IMR-90 (cell line): ENCODE data around the gene RAI1. TPM values are rescaled to one million over a fixed set of nuclear protein-coding genes. Genes with fewer than 3 reads are reported as not detected.

ENCODE experiments used
- ATAC-seq: fragments of 200-7000 bp; cut with Tn5 transposase; 2 replicates; pipeline ENCODE4 v1.9.1; 2020; ENCODE audit warnings: low read depth, mild to moderate bottlenecking, moderate library complexity
- BruUV-seq: library from RNA; stranded (reverse); fragments of 400-500 nt; replicated peaks from 2 replicates; lab custom pipeline; 2021; lab: Mats Ljungman, UMichigan
- CTCF ChIA-PET: fragments of 300-600 bp; formaldehyde crosslinking; extraction: SDS; loops from one replicate; lab custom pipeline; 2021; ENCODE audit warnings: antibody characterized with exemption; lab: Yijun Ruan, JAX
- POLR2A ChIA-PET: fragments of 300-600 bp; sonication (Branson Sonifier 250); formaldehyde crosslinking; loops from one replicate; lab custom pipeline; 2022; ENCODE audit warnings: antibody characterized with exemption; ENCODE audit not compliant: unreplicated experiment; lab: Charles Lee
- DNase-seq: peaks from one replicate; pipeline ENCODE4 v3.0.0; 2013
- H2AFZ ChIP-seq: replicated peaks from 2 replicates; pipeline ENCODE3; 2013; ENCODE audit warnings: low read length, mild to moderate bottlenecking; ENCODE audit not compliant: poor library complexity
- H2AK5ac ChIP-seq: 2 replicates; pipeline ENCODE4 v1.6.1; 2013; ENCODE audit warnings: low read depth, low read length, inconsistent platforms
- H2AK9ac ChIP-seq: replicated peaks from 2 replicates; pipeline ENCODE3; 2013; ENCODE audit warnings: mild to moderate bottlenecking, low read depth, low read length, moderate library complexity; ENCODE audit not compliant: poor library complexity
- H2BK120ac ChIP-seq: 2 replicates; pipeline ENCODE4 v1.6.1; 2013; ENCODE audit warnings: low read depth, low read length, inconsistent platforms
- H2BK15ac ChIP-seq: 3 replicates; pipeline ENCODE4 v1.6.1; 2013; ENCODE audit warnings: low read depth, low read length, inconsistent platforms
- H2BK20ac ChIP-seq: 2 replicates; pipeline ENCODE4 v1.6.1; 2013; ENCODE audit warnings: low read depth, mild to moderate bottlenecking, inconsistent platforms, low read length, moderate library complexity
- H2BK5ac ChIP-seq: 2 replicates; pipeline ENCODE4 v1.6.1; 2013; ENCODE audit warnings: mild to moderate bottlenecking, low read depth, low read length, inconsistent platforms; ENCODE audit not compliant: poor library complexity, severe bottlenecking
- H3K14ac ChIP-seq: replicated peaks from 2 replicates; pipeline ENCODE4 v1.6.1; 2013; ENCODE audit warnings: low read depth, low read length, inconsistent platforms
- H3K18ac ChIP-seq: 2 replicates; pipeline ENCODE4 v1.6.1; 2013; ENCODE audit warnings: low read depth, low read length, control low read depth
- H3K23ac ChIP-seq: 2 replicates; pipeline ENCODE4 v1.6.1; 2013; ENCODE audit warnings: low read depth, low read length, inconsistent platforms
- H3K27ac ChIP-seq: 2 replicates; pipeline ENCODE4 v1.5.1; 2013; ENCODE audit warnings: mild to moderate bottlenecking, control low read depth, low read length; ENCODE audit not compliant: insufficient read depth
- H3K27me3 ChIP-seq: 2 replicates; pipeline ENCODE4 v1.6.1; 2013; ENCODE audit warnings: low read length; ENCODE audit not compliant: control insufficient read depth, insufficient read depth
- H3K36me3 ChIP-seq: 2 replicates; pipeline ENCODE4 v1.6.1; 2013; ENCODE audit warnings: low read length, mixed read lengths; ENCODE audit not compliant: control insufficient read depth, insufficient read depth
- H3K4ac ChIP-seq: 2 replicates; pipeline ENCODE4 v1.6.1; 2013; ENCODE audit warnings: low read depth, low read length, inconsistent platforms
- H3K4me1 ChIP-seq: 2 replicates; pipeline ENCODE4 v1.6.1; 2013; ENCODE audit warnings: low read length, mixed read lengths; ENCODE audit not compliant: control insufficient read depth, insufficient read depth
- H3K4me2 ChIP-seq: 2 replicates; pipeline ENCODE4 v1.6.1; 2013; ENCODE audit warnings: low read depth, mild to moderate bottlenecking, control low read depth, low read length, moderate library complexity
- H3K4me3 ChIP-seq: 2 replicates; pipeline ENCODE4 v1.5.1; 2013; ENCODE audit warnings: low read depth, mild to moderate bottlenecking, control low read depth, low read length, moderate library complexity; ENCODE audit not compliant: insufficient read depth
- H3K56ac ChIP-seq: 2 replicates; pipeline ENCODE4 v1.6.1; 2013; ENCODE audit warnings: low read length, inconsistent platforms; ENCODE audit not compliant: insufficient read depth; ENCODE audit errors: extremely low read depth
- H3K79me1 ChIP-seq, 2 experiments: 2 replicates each; pipeline ENCODE4 v1.6.1; 2013; ENCODE audit warnings: low read length in 2 of 2, inconsistent platforms in 1 of 2, low read depth in 1 of 2
- H3K9ac ChIP-seq: 2 replicates; pipeline ENCODE4 v1.6.1; 2013; ENCODE audit warnings: low read depth, low read length, control low read depth
- H3K9me1 ChIP-seq: 2 replicates; pipeline ENCODE4 v1.6.1; 2013; ENCODE audit warnings: low read length, inconsistent platforms; ENCODE audit not compliant: insufficient read depth
- H3K9me3 ChIP-seq: 2 replicates; pipeline ENCODE4 v1.6.1; 2013; ENCODE audit warnings: low read length; ENCODE audit not compliant: control insufficient read depth, insufficient read depth
- H4K20me1 ChIP-seq: 2 replicates; pipeline ENCODE4 v1.6.1; 2013; ENCODE audit warnings: low read length, inconsistent platforms; ENCODE audit not compliant: insufficient read depth
- H4K5ac ChIP-seq: 2 replicates; pipeline ENCODE4 v1.6.1; 2013; ENCODE audit warnings: mild to moderate bottlenecking, low read depth, low read length, control low read depth
- H4K8ac ChIP-seq, 2 experiments: 2 replicates each; pipeline ENCODE4 v1.6.1; 2013; ENCODE audit warnings: low read depth in 2 of 2, low read length in 2 of 2, control low read depth in 1 of 2, inconsistent platforms in 1 of 2
- H4K91ac ChIP-seq: 2 replicates; pipeline ENCODE4 v1.6.1; 2013; ENCODE audit warnings: low read depth, low read length, inconsistent platforms; ENCODE audit not compliant: insufficient read depth
- BHLHE40 ChIP-seq: fragments of 150-350 bp; IDR thresholded peaks from 2 replicates; pipeline ENCODE4 v1.6.1; 2016; ENCODE audit warnings: mild to moderate bottlenecking, low read depth, low read length
- CEBPB ChIP-seq: IDR thresholded peaks from 2 replicates; pipeline ENCODE4 v1.6.1; 2012; ENCODE audit warnings: low read depth, low read length, improper control_type of control experiment
- FOS ChIP-seq: fragments of 150-350 bp; IDR thresholded peaks from 2 replicates; pipeline ENCODE4 v1.6.1; 2016; ENCODE audit warnings: low read depth, low read length
- MAFK ChIP-seq: IDR thresholded peaks from 2 replicates; pipeline ENCODE4 v1.6.1; 2012; ENCODE audit warnings: low read depth, low read length, improper control_type of control experiment
- MAZ ChIP-seq: IDR thresholded peaks from 2 replicates; pipeline ENCODE4 v1.6.1; 2012; ENCODE audit warnings: low read depth, mild to moderate bottlenecking, low read length, improper control_type of control experiment, moderate library complexity, borderline replicate concordance
- NFE2L2 ChIP-seq: fragments of 150-350 bp; IDR thresholded peaks from 2 replicates; pipeline ENCODE4 v1.6.1; 2016; ENCODE audit warnings: low read depth, mild to moderate bottlenecking, low read length
- POLR2A ChIP-seq: IDR thresholded peaks from 2 replicates; pipeline ENCODE4 v1.6.1; 2012; ENCODE audit warnings: mild to moderate bottlenecking, low read depth, low read length
- RAD21 ChIP-seq: IDR thresholded peaks from 2 replicates; pipeline ENCODE4 v1.6.1; 2012; ENCODE audit warnings: low read length, improper control_type of control experiment
- RCOR1 ChIP-seq: IDR thresholded peaks from 2 replicates; pipeline ENCODE4 v1.6.1; 2012; ENCODE audit warnings: mild to moderate bottlenecking, low read length, improper control_type of control experiment; ENCODE audit not compliant: insufficient replicate concordance
- RFX5 ChIP-seq: IDR thresholded peaks from 2 replicates; pipeline ENCODE4 v1.8.0; 2012; ENCODE audit warnings: low read depth, mild to moderate bottlenecking, low read length, moderate library complexity
- SMC3 ChIP-seq: fragments of 150-350 bp; IDR thresholded peaks from 2 replicates; pipeline ENCODE4 v1.6.1; 2016; ENCODE audit warnings: low read depth, mild to moderate bottlenecking, antibody characterized with exemption, low read length, moderate library complexity
- WGBS, 2 experiments: methylation state at CpG; one replicate each; pipeline versions ENCODE4 v1.1.5 to v1.1.7; 2013; ENCODE audit warnings: missing lambda C conversion rate in 2 of 2; ENCODE audit not compliant: insufficient read length in 1 of 2; ENCODE audit errors: extremely low coverage in 2 of 2; 5-methylcytosine and 5-hydroxymethylcytosine counted together
- dilution Hi-C: fragments of 300-500 bp; cut with HindIII; formaldehyde crosslinking; loops from one replicate; pipeline ENCODE4 v1.14.3; 2018; ENCODE audit warnings: low sequenced_read_pairs; ENCODE audit not compliant: unreplicated experiment
- in situ Hi-C: fragments of 300-500 bp; cut with MboI; formaldehyde crosslinking; loops from 3 replicates; pipeline ENCODE4 v1.14.3; 2019; ENCODE audit warnings: low sequenced_read_pairs, inconsistent platforms, mixed read lengths
- intact Hi-C: fragments of 100-400 bp; cut with micrococcal nuclease; formaldehyde crosslinking; loops from 2 replicates; pipeline ENCODE4 v1.10.0; 2022
- polyA plus RNA-seq, 3 experiments: library from polyadenylated mRNA; depleted of rRNA; stranded (reverse); fragments of >200 nt; gene quantifications; 2 replicates each; pipeline ENCODE4 v1.2.3, GENCODE V29; 2012; ENCODE audit warnings: low replicate concordance in 1 of 3
- total RNA-seq: library from RNA; depleted of rRNA; stranded (reverse); fragments of >200 nt; gene quantifications from 2 replicates; pipeline ENCODE4 v1.2.3, GENCODE V29; 2012
- TF ChIP-seq, protein P1 (sequence below): conservative IDR thresholded peaks from 2 replicates; pipeline ENCODE4 v1.5.1; 2012; ENCODE audit warnings: mild to moderate bottlenecking, low read depth, low read length, improper control_type of control experiment

RAI1 gene
- total and polyA plus RNA-seq, 2 of the 4 experiments (the other 2 are of a cell fraction), result 1.8 to 10.5 TPM

DNA sequence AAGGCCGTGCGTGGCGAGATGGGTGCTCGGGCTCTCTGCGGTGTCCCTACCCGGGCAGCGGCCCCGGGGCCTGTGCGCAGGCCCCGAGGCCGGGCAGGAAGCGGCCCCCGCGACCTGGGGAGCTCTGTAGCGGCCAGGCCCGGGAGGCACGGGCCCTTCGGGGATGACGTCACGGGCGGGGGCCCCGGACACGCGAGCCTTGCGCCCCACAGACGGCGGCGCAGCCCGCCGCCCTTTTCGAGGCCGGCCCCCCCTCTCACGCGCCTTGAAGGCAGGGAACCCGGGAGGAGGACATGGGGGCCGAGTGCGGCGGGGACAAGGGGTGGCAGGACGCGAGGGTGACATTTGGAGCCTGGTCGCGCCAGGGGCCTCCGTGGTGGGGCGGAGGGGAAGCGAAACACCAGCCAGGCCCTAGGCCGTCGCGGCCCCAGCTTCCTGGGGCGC is 1.1 kb downstream of the RAI1 start:
- peak overlapping the region; percentile 92 for H2AFZ ChIP-seq
- no TSS peak for BruUV-seq
- ChIA-PET CTCF (interaction anchor here (0.7 to 1.2 kb wide), 5 partner anchors 9 to 258 kb away, joined by 3 to 4 read pairs (median 3); partner anchors contain the start of gene SREBF1), POLR2A (interaction anchor here (0.6 to 1.0 kb wide), 3 partner anchors 36 to 491 kb away, joined by 4 read pairs; no protein-coding TSS in a partner anchor)
- TF ChIP-seq NFE2L2, result no peak
- no peak for TF ChIP-seq RCOR1
- no peak for TF ChIP-seq MAFK
- peak; percentile 60 for TF ChIP-seq BHLHE40
- TF ChIP-seq, protein P1, sequence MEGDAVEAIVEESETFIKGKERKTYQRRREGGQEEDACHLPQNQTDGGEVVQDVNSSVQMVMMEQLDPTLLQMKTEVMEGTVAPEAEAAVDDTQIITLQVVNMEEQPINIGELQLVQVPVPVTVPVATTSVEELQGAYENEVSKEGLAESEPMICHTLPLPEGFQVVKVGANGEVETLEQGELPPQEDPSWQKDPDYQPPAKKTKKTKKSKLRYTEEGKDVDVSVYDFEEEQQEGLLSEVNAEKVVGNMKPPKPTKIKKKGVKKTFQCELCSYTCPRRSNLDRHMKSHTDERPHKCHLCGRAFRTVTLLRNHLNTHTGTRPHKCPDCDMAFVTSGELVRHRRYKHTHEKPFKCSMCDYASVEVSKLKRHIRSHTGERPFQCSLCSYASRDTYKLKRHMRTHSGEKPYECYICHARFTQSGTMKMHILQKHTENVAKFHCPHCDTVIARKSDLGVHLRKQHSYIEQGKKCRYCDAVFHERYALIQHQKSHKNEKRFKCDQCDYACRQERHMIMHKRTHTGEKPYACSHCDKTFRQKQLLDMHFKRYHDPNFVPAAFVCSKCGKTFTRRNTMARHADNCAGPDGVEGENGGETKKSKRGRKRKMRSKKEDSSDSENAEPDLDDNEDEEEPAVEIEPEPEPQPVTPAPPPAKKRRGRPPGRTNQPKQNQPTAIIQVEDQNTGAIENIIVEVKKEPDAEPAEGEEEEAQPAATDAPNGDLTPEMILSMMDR, result no peak
- TF ChIP-seq RFX5, result no peak
- no peak for TF ChIP-seq CEBPB
- TF ChIP-seq MAZ, result no peak
- no peak for TF ChIP-seq RAD21
- TF ChIP-seq POLR2A, result peak; percentile 31; the same call in 1 of the 2 replicates
- no peak for TF ChIP-seq FOS
- no peak for TF ChIP-seq SMC3
- H3K23ac ChIP-seq, result peak overlapping the region; percentile 90
- DNase-seq, result no peak
- intact Hi-C loops, result loop anchor here (1.0 to 10.0 kb wide), 5 partner anchors 40 to 350 kb away; no protein-coding TSS in a partner anchor
- H2BK15ac ChIP-seq, result no peak overlapping the region
- peak overlapping the region; percentile 81 for H3K27ac ChIP-seq
- peak overlapping the region; percentile 62; the same call in 1 of the 2 replicates for H3K18ac ChIP-seq
- H3K27me3 ChIP-seq, result no peaks in the 10 kb centered on the region
- peak overlapping the region; percentile 99 for H2AK9ac ChIP-seq
- peak overlapping the region; percentile 70 for H3K4me3 ChIP-seq
- H4K5ac ChIP-seq, result peak overlapping the region; percentile 44; the same call in 1 of the 2 replicates
- no peaks in the 10 kb centered on the region for H3K36me3 ChIP-seq
- peak overlapping the region; percentile 77 for H2BK5ac ChIP-seq
- H3K4ac ChIP-seq, result peak overlapping the region; percentile 91
- H4K8ac ChIP-seq, result peak overlapping the region; percentile 57 to 70; a peak in 3 of 4 replicates
- H3K4me2 ChIP-seq, result peak overlapping the region; percentile 62
- peaks cover 49% of the 10 kb centered on the region for H4K20me1 ChIP-seq
- in situ Hi-C loops, result loop anchor here (10.0 kb wide), 1 partner anchor 352 kb away; the partner anchor contains the start of genes ATPAF2 and GID4
- H3K9me1 ChIP-seq, result peaks cover 17% of the 10 kb centered on the region
- peak overlapping the region; percentile 83 for H2AK5ac ChIP-seq
- peaks cover 26% of the 10 kb centered on the region for H3K4me1 ChIP-seq
- peak overlapping the region; percentile 86 for H3K14ac ChIP-seq
- no peaks in the 10 kb centered on the region for H3K9me3 ChIP-seq
- H3K56ac ChIP-seq, result peak overlapping the region; percentile 86; the same call in 1 of the 2 replicates
- peak overlapping the region; percentile 86 for H4K91ac ChIP-seq
- dilution Hi-C loops, result no loop called here
- 0% methylated on average over 27 of the region's 49 CpGs; no CpG with 5 or more reads in 1 of the 2 experiments for WGBS, 2 experiments
- peak overlapping the region; percentile 64 for H2BK120ac ChIP-seq
- peaks cover 3 to 37% of the 10 kb centered on the region in 2 experiments; a peak in 2 of 4 replicates for H3K79me1 ChIP-seq
- ATAC-seq, result peak; percentile 22
- H2BK20ac ChIP-seq, result no peak overlapping the region
- H3K9ac ChIP-seq, result peak overlapping the region; percentile 94
